ENCODE results near the gene MRPL40. TPM values are rescaled to one million over a fixed set of nuclear protein-coding genes. Genes with fewer than 3 reads are reported as not detected.
A peak's percentile ranks its signal among the peaks of the same experiment; 100 is the strongest.

MRPL40 gene
- total and polyA plus RNA-seq, 2 of the 13 experiments (the other 11 are each of a cell fraction or from before 2014, with no cell fraction given), result 42.7 to 79.7 TPM

DNA sequence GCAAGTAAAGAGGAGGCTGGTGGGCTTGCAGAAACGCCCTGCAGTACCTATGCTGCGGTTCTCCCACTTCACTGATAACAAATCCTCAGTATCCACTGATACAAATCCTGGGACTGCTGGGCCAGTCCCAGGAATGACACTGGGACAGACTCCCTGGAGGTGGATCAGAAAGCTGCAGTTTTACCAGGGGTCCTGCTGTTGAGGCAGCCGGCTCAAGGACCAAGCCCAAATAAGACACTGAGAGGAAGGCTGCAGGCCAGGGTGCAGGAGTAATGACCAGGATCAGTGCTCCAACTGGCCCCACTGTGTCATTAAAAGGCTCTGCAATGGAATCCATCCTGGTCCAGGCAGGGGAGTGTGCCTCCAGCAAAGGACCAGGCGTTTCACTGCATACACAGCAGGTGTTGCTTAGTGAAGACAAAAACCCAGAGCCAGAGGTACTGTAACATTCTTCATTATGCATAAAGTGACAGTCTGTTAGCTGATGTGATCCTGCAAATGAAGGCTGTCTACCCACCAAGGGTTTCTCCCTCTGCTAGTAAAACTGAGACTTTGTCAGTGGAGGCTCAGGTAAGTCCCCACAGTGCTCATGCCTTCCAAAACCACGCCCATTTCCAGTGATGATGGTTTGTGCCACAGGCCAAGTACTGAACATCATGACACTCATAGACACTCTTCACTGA, 16.5 kb downstream of the MRPL40 start:
- peak overlapping the region; percentile 9 for H3K27ac ChIP-seq (ENCODE audit: extremely low read length, insufficient read depth, low read length)

More for the DNA sequence above, 16.5 kb downstream of the MRPL40 start:
- no TSS peak for BruUV-seq (replicated peaks)
- 95% methylated on average over 4 of the region's 5 CpGs for WGBS (ENCODE audit: low lambda C conversion rate)
- Histone ChIP-seq H3K4me1 (ENCODE audit: insufficient read depth, low read length) (peaks cover 40% of the 10 kb centered on the region), H3K27me3 (ENCODE audit: control insufficient read depth in 1 of 2, insufficient read depth in 2 of 2, low read length in 2 of 2) (no peaks in the 10 kb centered on the region; a peak in 1 of 5 replicates), H3K36me3 (replicated peaks in 1 of 2; ENCODE audit: control insufficient read depth in 1 of 2, insufficient read depth in 2 of 2, low read length in 2 of 2) (peaks cover 9 to 43% of the 10 kb centered on the region in 2 experiments), H3K79me2 (ENCODE audit: insufficient read depth, low read length) (peaks cover 35% of the 10 kb centered on the region), H3K4me2 (ENCODE audit: low read depth, low read length) (peak overlapping the region; percentile 35), H3K9ac (ENCODE audit: insufficient read depth, low read depth, low read length) (no peak overlapping the region), H2AFZ (ENCODE audit: low read length) (no peak overlapping the region), H3K9me3 (ENCODE audit: low read length) (no peaks in the 10 kb centered on the region), H4K20me1 (ENCODE audit: insufficient read depth, low read length) (no peaks in the 10 kb centered on the region), H3K4me3 (replicated peaks in 1 of 3; ENCODE audit: insufficient read depth in 1 of 3, low read depth in 2 of 3, low read length in 3 of 3) (peak overlapping the region in 1 of 3 experiments; percentile 86; a peak in 1 of 6 replicates)
- DNase-seq (ENCODE audit: low spot score), result no peak
- TF ChIP-seq, protein P1, sequence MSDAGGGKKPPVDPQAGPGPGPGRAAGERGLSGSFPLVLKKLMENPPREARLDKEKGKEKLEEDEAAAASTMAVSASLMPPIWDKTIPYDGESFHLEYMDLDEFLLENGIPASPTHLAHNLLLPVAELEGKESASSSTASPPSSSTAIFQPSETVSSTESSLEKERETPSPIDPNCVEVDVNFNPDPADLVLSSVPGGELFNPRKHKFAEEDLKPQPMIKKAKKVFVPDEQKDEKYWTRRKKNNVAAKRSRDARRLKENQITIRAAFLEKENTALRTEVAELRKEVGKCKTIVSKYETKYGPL (CRISPR knock-in tag; IDR thresholded peaks at IDR 0.05), result no peak
- TF ChIP-seq SP140L (CRISPR knock-in tag; IDR thresholded peaks at IDR 0.05; ENCODE audit: borderline replicate concordance) (no peak), HOXA3 (CRISPR knock-in tag; IDR thresholded peaks at IDR 0.05) (no peak), CC2D1A (CRISPR knock-in tag; IDR thresholded peaks at IDR 0.05) (no peak), SSRP1 (CRISPR knock-in tag; IDR thresholded peaks at IDR 0.05) (no peak)
- TF ChIP-seq, protein P2, sequence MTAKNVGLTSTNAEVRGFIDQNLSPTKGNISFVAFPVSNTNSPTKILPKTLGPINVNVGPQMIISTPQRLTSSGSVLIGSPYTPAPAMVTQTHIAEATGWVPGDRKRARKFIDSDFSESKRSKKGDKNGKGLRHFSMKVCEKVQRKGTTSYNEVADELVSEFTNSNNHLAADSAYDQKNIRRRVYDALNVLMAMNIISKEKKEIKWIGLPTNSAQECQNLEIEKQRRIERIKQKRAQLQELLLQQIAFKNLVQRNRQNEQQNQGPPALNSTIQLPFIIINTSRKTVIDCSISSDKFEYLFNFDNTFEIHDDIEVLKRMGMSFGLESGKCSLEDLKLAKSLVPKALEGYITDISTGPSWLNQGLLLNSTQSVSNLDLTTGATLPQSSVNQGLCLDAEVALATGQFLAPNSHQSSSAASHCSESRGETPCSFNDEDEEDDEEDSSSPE (CRISPR knock-in tag; IDR thresholded peaks at IDR 0.05), result no peak
- TF ChIP-seq, protein P3, sequence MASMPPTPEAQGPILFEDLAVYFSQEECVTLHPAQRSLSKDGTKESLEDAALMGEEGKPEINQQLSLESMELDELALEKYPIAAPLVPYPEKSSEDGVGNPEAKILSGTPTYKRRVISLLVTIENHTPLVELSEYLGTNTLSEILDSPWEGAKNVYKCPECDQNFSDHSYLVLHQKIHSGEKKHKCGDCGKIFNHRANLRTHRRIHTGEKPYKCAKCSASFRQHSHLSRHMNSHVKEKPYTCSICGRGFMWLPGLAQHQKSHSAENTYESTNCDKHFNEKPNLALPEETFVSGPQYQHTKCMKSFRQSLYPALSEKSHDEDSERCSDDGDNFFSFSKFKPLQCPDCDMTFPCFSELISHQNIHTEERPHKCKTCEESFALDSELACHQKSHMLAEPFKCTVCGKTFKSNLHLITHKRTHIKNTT (CRISPR knock-in tag; IDR thresholded peaks at IDR 0.05), result no peak
- TF ChIP-seq, protein P4, sequence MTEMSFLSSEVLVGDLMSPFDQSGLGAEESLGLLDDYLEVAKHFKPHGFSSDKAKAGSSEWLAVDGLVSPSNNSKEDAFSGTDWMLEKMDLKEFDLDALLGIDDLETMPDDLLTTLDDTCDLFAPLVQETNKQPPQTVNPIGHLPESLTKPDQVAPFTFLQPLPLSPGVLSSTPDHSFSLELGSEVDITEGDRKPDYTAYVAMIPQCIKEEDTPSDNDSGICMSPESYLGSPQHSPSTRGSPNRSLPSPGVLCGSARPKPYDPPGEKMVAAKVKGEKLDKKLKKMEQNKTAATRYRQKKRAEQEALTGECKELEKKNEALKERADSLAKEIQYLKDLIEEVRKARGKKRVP (CRISPR knock-in tag; IDR thresholded peaks at IDR 0.05), result no peak
- ATAC-seq, result no peak
- FAIRE-seq, result no peak
- ChIA-PET CTCF (ENCODE audit: low intra/inter-chr PET ratio, low total read pairs) (no interaction called here), POLR2A (no interaction called here)
- in situ Hi-C loops (cut with HindIII; ENCODE audit: extremely low pct_ligation_motif_present, low pct_unique_long_range_greater_than_20kb) (no loop called here), intact Hi-C loops (cut with micrococcal nuclease; ENCODE audit: unreplicated experiment) (no loop called here)
